GM12865 (cell line): ENCODE measurements around the gene SELPLG.
A peak's percentile ranks its signal among the peaks of the same experiment; 100 is the strongest.
"Not testable (repeated sequence)": the region's sequence is repeated elsewhere in the genome, so short reads cannot be mapped to it uniquely, and the experiment has no call there.

Experiments used
- DNase-seq: peaks from one replicate; pipeline ENCODE4 v3.0.0; 2010; ENCODE audit warnings: low read depth
- H3K4me3 ChIP-seq: 2 replicates; pipeline ENCODE4 v1.5.1; 2011; ENCODE audit warnings: mild to moderate bottlenecking, low read depth, low read length, control low read depth
- TF ChIP-seq, protein P1 (sequence below): IDR thresholded peaks from 2 replicates; pipeline ENCODE4 v1.5.1; 2011; ENCODE audit warnings: low read length, control low read depth, low read depth, inconsistent platforms; ENCODE audit not compliant: insufficient read depth; ENCODE audit errors: missing control alignments

Gene SELPLG

GRCh38 chr12:108578264-108578663, 55.4 kb downstream of the SELPLG start:
- no peak for DNase-seq
- no peak overlapping the region for H3K4me3 ChIP-seq
- TF ChIP-seq, protein P1, sequence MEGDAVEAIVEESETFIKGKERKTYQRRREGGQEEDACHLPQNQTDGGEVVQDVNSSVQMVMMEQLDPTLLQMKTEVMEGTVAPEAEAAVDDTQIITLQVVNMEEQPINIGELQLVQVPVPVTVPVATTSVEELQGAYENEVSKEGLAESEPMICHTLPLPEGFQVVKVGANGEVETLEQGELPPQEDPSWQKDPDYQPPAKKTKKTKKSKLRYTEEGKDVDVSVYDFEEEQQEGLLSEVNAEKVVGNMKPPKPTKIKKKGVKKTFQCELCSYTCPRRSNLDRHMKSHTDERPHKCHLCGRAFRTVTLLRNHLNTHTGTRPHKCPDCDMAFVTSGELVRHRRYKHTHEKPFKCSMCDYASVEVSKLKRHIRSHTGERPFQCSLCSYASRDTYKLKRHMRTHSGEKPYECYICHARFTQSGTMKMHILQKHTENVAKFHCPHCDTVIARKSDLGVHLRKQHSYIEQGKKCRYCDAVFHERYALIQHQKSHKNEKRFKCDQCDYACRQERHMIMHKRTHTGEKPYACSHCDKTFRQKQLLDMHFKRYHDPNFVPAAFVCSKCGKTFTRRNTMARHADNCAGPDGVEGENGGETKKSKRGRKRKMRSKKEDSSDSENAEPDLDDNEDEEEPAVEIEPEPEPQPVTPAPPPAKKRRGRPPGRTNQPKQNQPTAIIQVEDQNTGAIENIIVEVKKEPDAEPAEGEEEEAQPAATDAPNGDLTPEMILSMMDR: no peak

DNA sequence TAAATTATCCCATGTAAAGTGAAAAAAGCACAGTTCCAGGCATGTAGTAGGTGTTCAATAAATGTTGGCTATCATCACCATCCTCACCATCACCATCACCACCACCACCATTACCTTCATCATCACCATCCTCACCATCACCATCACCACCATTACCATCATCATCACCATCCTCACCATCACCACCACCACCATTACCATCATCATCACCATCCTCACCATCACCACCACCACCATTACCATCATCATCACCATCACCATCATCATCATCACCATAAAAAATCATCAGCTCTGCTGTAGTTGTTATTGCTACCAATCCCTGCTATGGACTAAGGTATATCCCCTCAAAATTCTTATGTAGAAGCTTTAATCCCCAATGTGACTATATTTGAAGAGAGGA, 56.2 kb downstream of the SELPLG start:
- TF ChIP-seq, protein P1: no peak
- no peak overlapping the region for H3K4me3 ChIP-seq
- DNase-seq: no peak

- DNase-seq: peak; percentile 50
- H3K4me3 ChIP-seq: no peak overlapping the region
- TF ChIP-seq, protein P1: no peak
These were observed 56.9 kb downstream of the SELPLG start for GRCh38 chr12:108576660-108577234.

DNA sequence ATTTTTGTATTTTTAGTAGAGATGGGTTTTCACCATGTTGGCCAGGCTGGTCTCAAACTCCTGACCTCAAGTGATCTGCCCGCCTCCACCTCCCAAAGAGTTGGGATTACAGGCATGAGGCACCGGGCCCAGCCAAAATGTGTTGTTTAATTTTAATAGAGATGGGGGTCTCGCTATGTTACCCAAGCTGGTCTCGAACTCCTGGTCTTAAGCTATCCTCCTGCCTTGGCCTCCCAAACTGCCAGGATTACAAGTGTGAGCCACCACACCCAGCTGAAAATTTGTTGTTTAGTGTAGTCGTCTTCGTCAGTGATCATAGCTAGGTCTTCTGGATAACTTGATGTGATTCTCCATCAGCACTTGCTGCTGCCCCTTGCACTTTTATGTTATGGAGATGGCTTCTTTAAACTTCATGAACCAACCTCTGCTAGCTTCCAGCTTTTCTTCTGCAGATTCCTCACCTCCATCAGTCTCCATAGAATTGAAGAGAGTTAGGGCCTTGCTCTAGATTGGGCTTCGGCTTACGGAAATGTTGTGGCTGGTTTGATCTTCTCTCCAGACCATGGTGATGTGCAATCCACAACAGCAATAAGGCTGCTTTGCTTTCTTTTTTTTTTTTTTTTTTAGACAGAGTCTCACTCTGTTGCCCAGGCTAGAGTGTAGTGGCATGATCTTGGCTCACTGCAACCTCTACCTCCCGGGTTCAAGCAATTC, 58.3 kb downstream of the SELPLG start:
- DNase-seq: no peak
- TF ChIP-seq, protein P1: no peak
- no peak overlapping the region for H3K4me3 ChIP-seq

DNA sequence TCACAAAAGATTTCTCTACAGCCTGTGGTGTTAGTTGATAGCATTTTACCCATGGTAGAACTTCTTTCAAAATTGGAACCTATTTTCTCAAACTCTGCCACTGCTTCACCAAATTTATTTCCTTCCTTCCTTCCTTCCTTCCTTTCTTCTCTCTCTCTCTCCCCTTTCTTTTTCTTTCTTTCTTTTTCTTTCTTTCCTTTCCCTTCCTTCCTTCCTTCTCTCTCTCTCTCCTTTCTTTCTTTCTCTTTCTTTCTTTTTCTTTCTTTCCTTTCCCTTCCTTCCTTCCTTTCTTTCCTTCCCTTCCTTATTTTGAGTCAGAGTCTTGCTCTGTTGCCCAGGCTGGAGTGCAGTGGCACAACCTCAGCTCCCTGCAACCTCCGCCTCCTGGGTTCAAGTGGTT, 59.4 kb downstream of the SELPLG start:
- DNase-seq, H3K4me3 ChIP-seq: not testable (repeated sequence)

DNA sequence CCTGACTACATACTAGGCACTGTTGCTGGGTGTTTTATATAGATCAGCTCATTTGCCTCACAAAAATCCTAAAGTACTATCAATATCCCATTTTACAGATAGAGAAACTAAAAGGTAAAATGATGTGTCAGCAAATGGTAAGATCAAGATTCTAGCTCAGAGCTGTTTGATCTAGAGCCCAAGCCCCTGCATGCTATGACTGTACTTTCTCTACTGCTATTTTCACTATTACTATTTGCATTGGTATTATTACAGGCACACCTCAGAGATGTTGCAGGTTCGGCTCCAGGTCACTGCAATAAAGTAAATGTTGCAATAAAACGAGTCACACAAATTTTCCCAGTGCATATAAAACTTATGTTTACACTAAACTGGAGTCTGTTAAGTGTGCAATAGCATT, 60.4 kb downstream of the SELPLG start:
- H3K4me3 ChIP-seq: no peak overlapping the region; the same call in 1 of the 2 replicates
- peak; percentile 85 for DNase-seq
- TF ChIP-seq, protein P1: no peak

GRCh38 chr12:108572166-108572790, 61.4 kb downstream of the SELPLG start:
- TF ChIP-seq, protein P1: no peak
- peak; percentile 85 for DNase-seq
- H3K4me3 ChIP-seq: peak overlapping the region; percentile 43
